HepG2 (cell line): Measurements from ENCODE around the gene OGFOD3. TPM values are rescaled to one million over a fixed set of nuclear protein-coding genes. Genes with fewer than 3 reads are reported as not detected.

ENCODE experiments used
- AGO1 ChIP-seq: fragments of 200-400 bp; formaldehyde crosslinking; IDR thresholded peaks from 2 replicates; pipeline ENCODE4 v1.6.1; 2017; ENCODE audit warnings: mild to moderate bottlenecking, low read depth, low read length, moderate library complexity; ENCODE audit not compliant: poor library complexity, severe bottlenecking
- ATF6 ChIP-seq: sonication (generic); formaldehyde crosslinking; conservative IDR thresholded peaks from 2 replicates; pipeline ENCODE4 v1.4.0; 2020; ENCODE audit warnings: missing genetic modification reagents
- CHCHD3 ChIP-seq: sonication (generic); formaldehyde crosslinking; IDR thresholded peaks from 2 replicates; pipeline ENCODE4 v1.8.0; 2022; ENCODE audit warnings: mild to moderate bottlenecking, missing genetic modification reagents, moderate library complexity
- FOXP4 ChIP-seq: sonication (generic); formaldehyde crosslinking; IDR thresholded peaks from 2 replicates; pipeline ENCODE4 v1.4.0; 2020; ENCODE audit warnings: missing genetic modification reagents
- PHF8 ChIP-seq: sonication (generic); formaldehyde crosslinking; IDR thresholded peaks from 2 replicates; pipeline ENCODE4 v1.5.0; 2020; ENCODE audit warnings: missing genetic modification reagents
- RERE ChIP-seq: IDR thresholded peaks from 2 replicates; pipeline ENCODE4 v1.6.1; 2016; ENCODE audit warnings: low read depth, missing genetic modification reagents, missing compliant biosample characterization
- SMAD9 ChIP-seq: sonication (generic); formaldehyde crosslinking; IDR thresholded peaks from 2 replicates; pipeline ENCODE4 v1.5.1; 2020; ENCODE audit warnings: mild to moderate bottlenecking, missing genetic modification reagents
- TRIM24 ChIP-seq: sonication (generic); formaldehyde crosslinking; IDR thresholded peaks from 2 replicates; pipeline ENCODE4 v1.8.0; 2022; ENCODE audit warnings: mild to moderate bottlenecking, missing genetic modification reagents
- XRCC5 ChIP-seq: fragments of 200-400 bp; formaldehyde crosslinking; optimal IDR thresholded peaks from 2 replicates; pipeline ENCODE3; 2017; ENCODE audit warnings: mild to moderate bottlenecking, low read length
- ZBTB8A ChIP-seq: sonication (generic); formaldehyde crosslinking; IDR thresholded peaks from 2 replicates; pipeline ENCODE4 v1.4.0; 2020; ENCODE audit warnings: mild to moderate bottlenecking, low read depth, missing genetic modification reagents, borderline replicate concordance
- ZFYVE20 ChIP-seq: sonication (generic); formaldehyde crosslinking; IDR thresholded peaks from 2 replicates; pipeline ENCODE4 v1.8.0; 2023; ENCODE audit warnings: low read depth, mild to moderate bottlenecking, moderate library complexity, missing genetic modification reagents, borderline replicate concordance
- ZMAT3 ChIP-seq: sonication (generic); formaldehyde crosslinking; conservative IDR thresholded peaks from 2 replicates; pipeline ENCODE4 v1.7.0; 2021; ENCODE audit warnings: missing genetic modification reagents
- ZNF256 ChIP-seq: sonication (generic); formaldehyde crosslinking; conservative IDR thresholded peaks from 2 replicates; pipeline ENCODE4 v1.4.0; 2020; ENCODE audit warnings: missing genetic modification reagents
- ZNF263 ChIP-seq: sonication (generic); formaldehyde crosslinking; IDR thresholded peaks from 2 replicates; pipeline ENCODE4 v1.4.0; 2020; ENCODE audit warnings: missing genetic modification reagents
- ZNF350 ChIP-seq: sonication (generic); formaldehyde crosslinking; IDR thresholded peaks from 2 replicates; pipeline ENCODE4 v1.4.0; 2020; ENCODE audit warnings: mild to moderate bottlenecking, low read depth, missing genetic modification reagents, borderline replicate concordance
- ZNF496 ChIP-seq: sonication (generic); formaldehyde crosslinking; IDR thresholded peaks from 2 replicates; pipeline ENCODE4 v1.8.1; 2023; ENCODE audit warnings: mild to moderate bottlenecking, moderate library complexity, missing genetic modification reagents; ENCODE audit not compliant: insufficient replicate concordance
- ZNF549 ChIP-seq: sonication (generic); formaldehyde crosslinking; IDR thresholded peaks from 2 replicates; pipeline ENCODE4 v1.5.0; 2020; ENCODE audit warnings: missing genetic modification reagents
- ZNF766 ChIP-seq: sonication (generic); formaldehyde crosslinking; IDR thresholded peaks from 2 replicates; pipeline ENCODE4 v1.5.0; 2020; ENCODE audit warnings: missing genetic modification reagents, borderline replicate concordance
- ZNF770 ChIP-seq: sonication (generic); formaldehyde crosslinking; IDR thresholded peaks from 2 replicates; pipeline ENCODE4 v1.5.0; 2020; ENCODE audit warnings: mild to moderate bottlenecking, missing genetic modification reagents
- polyA plus RNA-seq, 8 experiments: library from polyadenylated mRNA; depleted of rRNA in 3 of 8; stranded (reverse) in 7 of 8; unstranded in 1 of 8; fragments of >200 nt; fragmentation: Illumina TruSeq in 4 of 8; extraction: Trizol in 4 of 8; gene quantifications; 2 replicates each; pipeline versions ENCODE4 v1.2.1 to v1.2.3, GENCODE V29; 2011 to 2016; ENCODE audit warnings: low read depth in 4 of 8, missing spikeins in 1 of 8, mixed read lengths in 1 of 8; ENCODE audit not compliant: insufficient read depth in 1 of 8
- total RNA-seq, 5 experiments: library from RNA; depleted of rRNA; stranded (reverse); fragments of >200 nt; fragmentation: Illumina TruSeq; extraction: Trizol; gene quantifications; 2 replicates each; pipeline ENCODE4 v1.2.3, GENCODE V29; 2016; ENCODE audit warnings: low read depth in 1 of 5

Gene OGFOD3
- total and polyA plus RNA-seq, 2 of the 13 experiments (the other 11 are each of a cell fraction or from before 2014, with no cell fraction given): 40.0 to 42.1 TPM

GRCh38 chr17:82351254-82351712, 67.1 kb downstream of the OGFOD3 start (continued):
- no peak for TF ChIP-seq ZNF549 (CRISPR knock-in tag)
- no peak for TF ChIP-seq ZNF766 (CRISPR knock-in tag)
- TF ChIP-seq ZNF496: no peak
- TF ChIP-seq SMAD9 (CRISPR knock-in tag): no peak
- TF ChIP-seq ZNF770 (CRISPR knock-in tag): no peak
- 0 out of 2 replicates have a peak, but pooled peaks have one; percentile 22 for TF ChIP-seq FOXP4 (CRISPR knock-in tag)
- TF ChIP-seq ZBTB8A (CRISPR knock-in tag): no peak
- TF ChIP-seq PHF8 (CRISPR knock-in tag): 0 out of 2 replicates have a peak, but pooled peaks have one; percentile 2
- 0 out of 2 replicates have a peak, but pooled peaks have one; percentile 21 for TF ChIP-seq ZFYVE20 (CRISPR knock-in tag)
- TF ChIP-seq ZNF350 (CRISPR knock-in tag): no peak
- peak; percentile 9 for TF ChIP-seq XRCC5
- no peak for TF ChIP-seq RERE
- TF ChIP-seq ZNF256 (CRISPR knock-in tag): no peak
- TF ChIP-seq AGO1: peak; percentile 51
- no peak for TF ChIP-seq CHCHD3 (CRISPR knock-in tag)
- TF ChIP-seq ATF6 (CRISPR knock-in tag): no peak
- TF ChIP-seq ZNF263 (CRISPR knock-in tag): no peak
- TF ChIP-seq TRIM24: peak; percentile 69; the same call in 1 of the 2 replicates
- TF ChIP-seq ZMAT3: 0 out of 2 replicates have a peak, but pooled peaks have one; percentile 16
